ENCODE data around the gene GPALPP1. TPM values are rescaled to one million over a fixed set of nuclear protein-coding genes. Genes with fewer than 3 reads are reported as not detected.
A peak's percentile ranks its signal among the peaks of the same experiment; 100 is the strongest.

Gene GPALPP1
- polyA plus RNA-seq, 1 of the 3 experiments (the other 2 are of a cell fraction): 11.7 TPM

GRCh38 chr13:45055902-45056648, 66.7 kb downstream of the GPALPP1 start:
- peak overlapping the region; percentile 66 for H3K4me2 ChIP-seq
- peak overlapping the region in 1 of 2 experiments; percentile 23; a peak in 1 of 4 replicates for H3K4me3 ChIP-seq (ENCODE audit: low read depth in 2 of 2, low read length in 1 of 2)
- peaks cover 21% of the 10 kb centered on the region for H3F3A ChIP-seq (replicated peaks; ENCODE audit: insufficient read depth)
- H3K9ac ChIP-seq: peak overlapping the region; percentile 34
- no peaks in the 10 kb centered on the region for H3K9me3 ChIP-seq
- peak overlapping the region; percentile 48 to 80 for H3K27ac ChIP-seq (ENCODE audit: low read depth in 2 of 2, low read length in 1 of 2)
- no peaks in the 10 kb centered on the region for H3K9me2 ChIP-seq
- no peaks in the 10 kb centered on the region for H3K36me3 ChIP-seq (replicated peaks in 1 of 2; ENCODE audit: control insufficient read depth in 1 of 2, insufficient read depth in 2 of 2, low read length in 1 of 2)
- DNase-seq: no peak
- CTCF ChIA-PET: interaction anchor here (1.1 to 3.7 kb wide), 5 partner anchors 9 to 338 kb away, joined by 3 to 22 read pairs (median 4); no protein-coding TSS in a partner anchor
- H3K27me3 ChIP-seq (ENCODE audit: insufficient read depth): no peaks in the 10 kb centered on the region
- H2AFZ ChIP-seq (ENCODE audit: low read depth): peak overlapping the region; percentile 91
- POLR2A ChIA-PET: no interaction called here
- 65% methylated on average over 7 of the region's 7 CpGs for WGBS (ENCODE audit: low lambda C conversion rate)
- 0 out of 2 replicates have a peak, but pooled peaks have one; percentile 1 for TF ChIP-seq MAX (IDR thresholded peaks at IDR 0.05; ENCODE audit: low read depth)
- no peak for TF ChIP-seq RAD21 (IDR thresholded peaks at IDR 0.05; ENCODE audit: low read length)
- H4K20me1 ChIP-seq (ENCODE audit: insufficient read depth): no peaks in the 10 kb centered on the region
- peaks cover 7 to 12% of the 10 kb centered on the region in 2 experiments; a peak in 2 of 4 replicates for H3K4me1 ChIP-seq (ENCODE audit: control insufficient read depth in 1 of 2, insufficient read depth in 2 of 2, low read depth in 1 of 2, low read length in 1 of 2)
- H3K79me2 ChIP-seq (ENCODE audit: insufficient read depth): no peaks in the 10 kb centered on the region

GRCh38 chr13:45060062-45060461, 70.7 kb downstream of the GPALPP1 start:
- Histone ChIP-seq H3K79me2 (ENCODE audit: insufficient read depth) (no peaks in the 10 kb centered on the region), H3K4me3 (ENCODE audit: low read depth in 2 of 2, low read length in 1 of 2) (no peak overlapping the region), H3K4me1 (ENCODE audit: control insufficient read depth in 1 of 2, insufficient read depth in 2 of 2, low read depth in 1 of 2, low read length in 1 of 2) (peaks cover 7 to 16% of the 10 kb centered on the region in 2 experiments; a peak in 2 of 4 replicates), H2AFZ (ENCODE audit: low read depth) (no peak overlapping the region), H3K27me3 (ENCODE audit: insufficient read depth) (no peaks in the 10 kb centered on the region), H3K36me3 (replicated peaks in 1 of 2; ENCODE audit: control insufficient read depth in 1 of 2, insufficient read depth in 2 of 2, low read length in 1 of 2) (no peaks in the 10 kb centered on the region), H4K20me1 (ENCODE audit: insufficient read depth) (no peaks in the 10 kb centered on the region), H3K9me3 (no peaks in the 10 kb centered on the region), H3K9me2 (no peaks in the 10 kb centered on the region), H3K27ac (ENCODE audit: low read depth in 2 of 2, low read length in 1 of 2) (no peak overlapping the region), H3F3A (replicated peaks; ENCODE audit: insufficient read depth) (peaks cover 18% of the 10 kb centered on the region), H3K9ac (no peak overlapping the region), H3K4me2 (no peak overlapping the region)
- TF ChIP-seq EP300 (IDR thresholded peaks at IDR 0.05; ENCODE audit: borderline replicate concordance in 1 of 2, low read depth in 1 of 2, low read length in 1 of 2) (no peak), RCOR1 (IDR thresholded peaks at IDR 0.05; ENCODE audit: low read length) (no peak), ZBTB33 (IDR thresholded peaks at IDR 0.05; ENCODE audit: borderline replicate concordance, low read depth) (no peak), TEAD4 (IDR thresholded peaks at IDR 0.05; ENCODE audit: borderline replicate concordance, insufficient read depth) (no peak), USF1 (IDR thresholded peaks at IDR 0.05; ENCODE audit: borderline replicate concordance, low read depth) (no peak), POLR2AphosphoS5 (IDR thresholded peaks at IDR 0.05; ENCODE audit: low read depth, low read length) (no peak), GABPA (IDR thresholded peaks at IDR 0.05; ENCODE audit: low read depth) (no peak), RAD21 (IDR thresholded peaks at IDR 0.05; ENCODE audit: low read length) (no peak), FOXJ3 (CRISPR knock-in tag; IDR thresholded peaks at IDR 0.05) (no peak), RXRA (IDR thresholded peaks at IDR 0.05; ENCODE audit: borderline replicate concordance, low read depth) (no peak), MEF2A (IDR thresholded peaks at IDR 0.05; ENCODE audit: borderline replicate concordance, low read depth) (no peak), TAF1 (IDR thresholded peaks at IDR 0.05; ENCODE audit: borderline replicate concordance, low read depth, low read length) (no peak)
- ChIA-PET POLR2A (no interaction called here), CTCF (interaction anchor here (1.5 to 1.8 kb wide), 2 partner anchors 13 to 221 kb away, joined by 4 to 7 read pairs; no protein-coding TSS in a partner anchor)
- no peak for DNase-seq
- WGBS (ENCODE audit: low lambda C conversion rate): 92% methylated on average over 3 of the region's 3 CpGs
